ENCODE measurements around the gene PRDM16.

Gene PRDM16

DNA sequence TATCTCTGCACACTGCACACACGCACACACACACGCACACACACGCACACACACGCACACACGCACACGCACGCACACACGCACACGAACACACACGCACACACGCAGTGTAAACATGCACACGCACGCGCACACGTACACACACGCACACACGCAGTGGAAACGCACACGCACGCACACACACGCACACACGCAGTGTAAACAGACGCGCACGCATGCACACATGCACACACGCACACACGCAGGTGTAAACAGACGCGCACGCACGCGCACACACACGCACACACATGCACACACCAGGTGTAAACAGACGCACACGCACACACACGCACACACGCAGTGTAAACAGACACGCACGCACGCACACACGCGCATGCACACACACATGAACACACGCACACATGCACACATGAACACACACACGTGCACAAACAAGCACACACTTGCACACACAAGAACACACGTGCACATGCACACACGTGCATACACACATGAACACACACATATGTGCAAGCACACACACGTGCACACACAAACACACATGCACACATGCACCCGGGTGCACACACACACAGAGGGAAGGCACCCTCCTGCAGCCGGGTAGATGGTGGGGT, 45.2 kb downstream of the PRDM16 start:
- TF ChIP-seq, protein P1, sequence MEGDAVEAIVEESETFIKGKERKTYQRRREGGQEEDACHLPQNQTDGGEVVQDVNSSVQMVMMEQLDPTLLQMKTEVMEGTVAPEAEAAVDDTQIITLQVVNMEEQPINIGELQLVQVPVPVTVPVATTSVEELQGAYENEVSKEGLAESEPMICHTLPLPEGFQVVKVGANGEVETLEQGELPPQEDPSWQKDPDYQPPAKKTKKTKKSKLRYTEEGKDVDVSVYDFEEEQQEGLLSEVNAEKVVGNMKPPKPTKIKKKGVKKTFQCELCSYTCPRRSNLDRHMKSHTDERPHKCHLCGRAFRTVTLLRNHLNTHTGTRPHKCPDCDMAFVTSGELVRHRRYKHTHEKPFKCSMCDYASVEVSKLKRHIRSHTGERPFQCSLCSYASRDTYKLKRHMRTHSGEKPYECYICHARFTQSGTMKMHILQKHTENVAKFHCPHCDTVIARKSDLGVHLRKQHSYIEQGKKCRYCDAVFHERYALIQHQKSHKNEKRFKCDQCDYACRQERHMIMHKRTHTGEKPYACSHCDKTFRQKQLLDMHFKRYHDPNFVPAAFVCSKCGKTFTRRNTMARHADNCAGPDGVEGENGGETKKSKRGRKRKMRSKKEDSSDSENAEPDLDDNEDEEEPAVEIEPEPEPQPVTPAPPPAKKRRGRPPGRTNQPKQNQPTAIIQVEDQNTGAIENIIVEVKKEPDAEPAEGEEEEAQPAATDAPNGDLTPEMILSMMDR (IDR thresholded peaks at IDR 0.05; ENCODE audit: insufficient read depth, missing control alignments): no peak
- no peak for DNase-seq (ENCODE audit: insufficient read length, low spot score)
- no peak for FAIRE-seq

DNA sequence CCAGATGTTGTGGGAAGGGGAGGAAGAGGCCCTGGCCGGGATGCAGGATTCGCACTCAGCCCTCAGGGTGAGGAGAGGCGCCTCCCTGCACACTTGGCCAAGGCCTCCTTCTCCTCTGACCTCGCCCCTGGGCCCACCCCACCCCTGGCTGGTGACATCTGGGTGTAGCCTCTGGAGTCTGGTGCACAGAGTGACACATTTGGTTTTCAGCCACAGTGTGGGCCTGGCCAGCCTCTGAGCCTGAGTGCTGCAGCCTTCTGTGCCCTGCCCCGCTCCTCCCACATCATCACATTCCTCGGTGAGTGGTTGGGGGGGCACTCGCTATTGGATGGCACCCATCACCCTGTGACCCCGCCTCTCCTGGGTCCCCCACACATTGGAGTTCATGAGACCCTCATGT, 45.8 kb downstream of the PRDM16 start:
- TF ChIP-seq, protein P1 (IDR thresholded peaks at IDR 0.05; ENCODE audit: insufficient read depth, missing control alignments): no peak
- no peak for DNase-seq (ENCODE audit: insufficient read length, low spot score)
- FAIRE-seq: no peak

DNA sequence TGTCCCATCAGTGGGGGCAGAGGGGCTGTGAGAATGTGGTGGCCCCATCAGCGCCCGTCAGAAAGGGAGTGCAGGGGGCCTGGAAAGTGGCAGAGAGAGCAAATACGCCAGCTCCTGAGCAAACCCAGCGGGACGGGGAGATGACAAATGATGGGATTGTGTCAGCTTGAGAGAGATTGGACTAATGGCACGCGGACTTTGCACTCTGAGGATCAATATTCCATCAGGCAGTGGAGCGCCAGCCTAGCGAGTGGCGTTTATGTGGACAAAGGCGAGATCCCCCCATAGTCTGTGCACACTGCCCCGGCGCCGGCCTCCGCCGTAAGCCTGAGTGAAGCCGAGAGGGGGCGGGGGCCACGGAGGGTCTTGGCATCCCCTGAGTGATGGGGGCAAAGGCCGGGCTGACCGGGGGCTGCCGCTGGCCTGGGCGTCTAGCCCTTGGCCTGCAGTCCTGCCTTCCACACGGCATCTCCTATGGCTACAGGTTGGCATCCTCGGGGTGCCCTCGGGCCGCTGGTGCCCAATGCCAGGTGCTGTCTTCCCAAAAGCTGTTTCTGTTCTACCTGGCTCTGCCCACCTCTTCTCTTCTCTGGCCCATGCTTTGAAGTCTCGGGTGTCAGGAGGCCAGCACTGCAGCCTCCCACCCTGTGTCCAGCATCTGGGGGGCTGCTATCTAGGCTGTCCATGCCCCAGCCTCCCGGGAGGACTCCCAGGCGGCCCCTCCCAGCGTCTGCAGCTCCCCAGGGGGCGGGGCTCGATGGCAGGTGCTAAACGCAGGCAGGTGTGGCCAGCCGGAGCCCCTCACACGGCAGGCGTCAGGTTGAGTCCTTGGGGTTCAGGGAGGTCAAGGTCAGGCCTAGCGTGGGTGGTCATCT, 46.5 kb downstream of the PRDM16 start:
- TF ChIP-seq, protein P1 (IDR thresholded peaks at IDR 0.05; ENCODE audit: insufficient read depth, missing control alignments): no peak
- DNase-seq (ENCODE audit: insufficient read length, low spot score): no peak
- no peak for FAIRE-seq

DNA sequence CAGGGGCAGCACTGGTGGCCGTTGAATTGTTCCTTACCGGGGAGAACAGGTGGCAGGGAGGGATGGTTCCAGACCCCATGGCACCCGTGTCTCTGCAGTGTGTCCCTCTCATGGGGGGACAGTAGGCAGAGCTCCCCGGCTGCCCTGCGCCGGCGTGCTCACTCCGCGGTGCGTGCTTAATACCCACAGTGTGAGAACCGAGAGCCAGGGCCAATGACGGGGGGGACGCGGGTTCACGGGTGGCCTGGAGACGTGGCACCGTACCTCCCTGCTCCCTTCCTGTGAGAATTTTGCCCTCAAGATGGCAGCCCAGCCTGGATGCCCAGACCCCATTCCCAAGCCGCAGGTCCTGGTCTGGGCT, 47.1 kb downstream of the PRDM16 start:
- FAIRE-seq (no peak), DNase-seq (ENCODE audit: insufficient read length, low spot score) (no peak)
- TF ChIP-seq, protein P1 (IDR thresholded peaks at IDR 0.05; ENCODE audit: insufficient read depth, missing control alignments): no peak

DNA sequence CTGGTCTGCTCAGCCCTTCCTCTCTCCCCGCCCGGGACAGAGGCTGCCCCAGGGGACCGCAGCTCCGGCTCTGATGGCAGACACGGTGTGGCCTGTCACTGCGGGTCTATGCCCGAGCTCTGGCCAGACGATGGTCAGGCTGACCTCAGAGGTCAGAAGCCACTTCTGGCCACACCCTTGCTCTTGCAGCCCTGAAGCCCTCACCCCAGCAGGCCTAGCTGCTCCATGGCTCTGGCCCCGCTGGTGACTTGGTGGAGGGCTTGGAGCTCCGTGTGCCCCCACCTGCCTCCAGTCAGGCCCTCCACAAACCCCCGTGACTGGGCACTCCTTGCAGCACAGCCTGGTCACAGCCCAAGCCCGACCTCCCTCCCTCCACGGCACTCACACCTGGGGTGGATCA, 47.6 kb downstream of the PRDM16 start:
- FAIRE-seq: no peak
- DNase-seq (ENCODE audit: insufficient read length, low spot score): no peak
- TF ChIP-seq, protein P1 (IDR thresholded peaks at IDR 0.05; ENCODE audit: insufficient read depth, missing control alignments): no peak

DNA sequence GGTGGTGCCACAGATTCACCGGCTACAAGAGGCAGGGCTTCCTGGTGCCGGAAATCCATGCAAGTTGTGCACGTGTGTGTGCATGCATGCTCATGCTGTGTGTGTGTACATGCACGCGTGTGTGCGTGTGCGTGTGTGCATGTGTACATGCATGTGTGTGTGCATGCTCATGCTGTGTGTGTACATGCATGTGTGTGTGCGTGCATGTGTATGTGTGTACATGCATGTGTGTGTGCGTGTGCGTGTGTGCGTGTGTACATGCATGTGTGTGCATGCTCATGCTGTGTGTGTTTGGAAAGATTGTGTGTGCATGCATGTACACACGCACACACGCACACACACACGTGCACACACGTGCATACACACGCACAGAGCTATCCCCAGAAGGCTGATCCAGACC, 48.9 kb downstream of the PRDM16 start:
- DNase-seq (ENCODE audit: insufficient read length, low spot score): no peak
- FAIRE-seq: no peak
- TF ChIP-seq, protein P1 (IDR thresholded peaks at IDR 0.05; ENCODE audit: insufficient read depth, missing control alignments): no peak

DNA sequence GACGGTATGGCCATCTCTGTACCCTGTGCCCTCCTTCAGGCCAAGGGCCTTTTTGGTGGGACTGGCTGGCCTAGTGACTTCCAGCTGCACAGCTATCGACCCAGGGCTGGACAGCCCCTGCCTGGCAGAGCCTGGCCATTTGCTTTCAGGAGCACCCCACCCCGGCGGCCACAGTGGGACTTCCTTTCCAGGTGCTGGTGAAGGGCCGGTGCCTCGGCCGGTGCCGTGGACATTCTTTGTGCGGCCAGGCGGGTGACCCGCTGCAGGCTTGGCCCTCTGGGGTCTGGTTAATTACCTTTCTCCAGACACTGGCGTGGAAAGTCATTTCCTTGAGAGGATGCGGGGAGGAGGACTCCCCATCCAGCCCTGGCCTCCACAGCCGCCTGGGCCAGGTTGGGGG, 50.1 kb downstream of the PRDM16 start:
- FAIRE-seq (no peak), DNase-seq (ENCODE audit: insufficient read length, low spot score) (no peak)
- TF ChIP-seq, protein P1 (IDR thresholded peaks at IDR 0.05; ENCODE audit: insufficient read depth, missing control alignments): no peak
